Measurements from ENCODE around the gene FAM53A. TPM values are rescaled to one million over a fixed set of nuclear protein-coding genes. Genes with fewer than 3 reads are reported as not detected.

The FAM53A gene
- total RNA-seq, 1 donor: 0.86 TPM

DNA sequence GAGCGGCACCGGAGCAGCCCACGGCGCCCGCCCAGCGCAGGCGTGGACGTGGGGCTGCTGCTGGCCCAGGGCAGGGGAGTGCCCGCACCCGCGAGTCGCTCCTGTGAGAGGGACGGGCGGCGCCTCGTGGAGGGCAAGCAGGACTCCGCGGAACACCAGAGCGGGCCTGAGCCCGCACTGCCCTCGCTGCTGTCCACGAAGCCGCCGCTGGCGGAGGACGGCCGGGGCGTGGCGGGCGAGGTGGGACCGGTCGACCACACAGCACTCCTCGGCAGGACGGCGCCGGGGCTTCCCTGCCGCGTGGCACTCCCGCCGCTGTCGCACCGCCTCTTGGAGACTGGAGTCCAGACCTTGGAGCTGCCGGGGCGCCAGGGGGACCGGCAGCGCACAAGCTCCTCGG, 29.0 kb downstream of the FAM53A start:
- TF ChIP-seq, protein P1, sequence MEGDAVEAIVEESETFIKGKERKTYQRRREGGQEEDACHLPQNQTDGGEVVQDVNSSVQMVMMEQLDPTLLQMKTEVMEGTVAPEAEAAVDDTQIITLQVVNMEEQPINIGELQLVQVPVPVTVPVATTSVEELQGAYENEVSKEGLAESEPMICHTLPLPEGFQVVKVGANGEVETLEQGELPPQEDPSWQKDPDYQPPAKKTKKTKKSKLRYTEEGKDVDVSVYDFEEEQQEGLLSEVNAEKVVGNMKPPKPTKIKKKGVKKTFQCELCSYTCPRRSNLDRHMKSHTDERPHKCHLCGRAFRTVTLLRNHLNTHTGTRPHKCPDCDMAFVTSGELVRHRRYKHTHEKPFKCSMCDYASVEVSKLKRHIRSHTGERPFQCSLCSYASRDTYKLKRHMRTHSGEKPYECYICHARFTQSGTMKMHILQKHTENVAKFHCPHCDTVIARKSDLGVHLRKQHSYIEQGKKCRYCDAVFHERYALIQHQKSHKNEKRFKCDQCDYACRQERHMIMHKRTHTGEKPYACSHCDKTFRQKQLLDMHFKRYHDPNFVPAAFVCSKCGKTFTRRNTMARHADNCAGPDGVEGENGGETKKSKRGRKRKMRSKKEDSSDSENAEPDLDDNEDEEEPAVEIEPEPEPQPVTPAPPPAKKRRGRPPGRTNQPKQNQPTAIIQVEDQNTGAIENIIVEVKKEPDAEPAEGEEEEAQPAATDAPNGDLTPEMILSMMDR (IDR thresholded peaks at IDR 0.05; ENCODE audit: insufficient read depth, low read depth, low read length): no peak
- no peak for DNase-seq (ENCODE audit: low read depth)
- H3K4me3 ChIP-seq (ENCODE audit: low read depth, low read length): no peak overlapping the region

DNA sequence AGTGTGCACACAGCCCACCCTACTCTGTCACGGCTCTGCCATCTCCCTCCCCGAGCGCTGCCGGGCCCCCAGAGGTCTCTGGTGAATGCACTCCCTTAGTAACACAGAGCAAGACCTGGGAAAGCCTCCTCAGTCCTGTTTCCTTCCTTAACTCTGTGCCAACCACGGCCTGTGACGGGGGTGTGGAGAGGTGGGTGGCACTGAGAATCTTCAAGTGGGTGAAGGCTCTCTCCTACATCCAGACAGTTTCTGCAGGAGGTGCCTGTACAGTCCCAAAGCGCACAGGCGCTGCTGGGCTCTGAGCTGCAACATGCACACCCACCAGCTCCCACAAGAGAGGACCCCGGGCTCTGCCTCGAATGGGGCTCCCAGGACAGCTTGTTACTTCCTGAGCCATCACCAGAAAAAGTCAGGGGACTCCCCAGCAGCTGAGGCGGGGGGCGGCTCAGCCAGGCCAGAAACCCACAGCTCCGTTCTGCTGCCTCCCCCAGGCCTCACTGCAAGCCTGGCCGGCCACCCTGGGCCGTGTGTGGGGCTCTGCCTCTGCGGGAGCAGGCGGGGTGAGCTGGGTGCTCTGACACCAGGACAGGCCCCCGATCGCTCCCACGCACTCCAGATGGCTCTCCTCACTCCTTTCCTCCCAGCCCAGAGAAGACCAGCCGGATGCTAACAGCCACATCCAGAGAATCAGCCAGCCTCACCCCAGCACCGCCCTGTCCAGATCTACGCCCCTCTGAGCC, 29.7 kb downstream of the FAM53A start:
- peak; percentile 17 for DNase-seq (ENCODE audit: low read depth)
- TF ChIP-seq, protein P1 (IDR thresholded peaks at IDR 0.05; ENCODE audit: insufficient read depth, low read depth, low read length): no peak
- H3K4me3 ChIP-seq (ENCODE audit: low read depth, low read length): no peak overlapping the region

DNA sequence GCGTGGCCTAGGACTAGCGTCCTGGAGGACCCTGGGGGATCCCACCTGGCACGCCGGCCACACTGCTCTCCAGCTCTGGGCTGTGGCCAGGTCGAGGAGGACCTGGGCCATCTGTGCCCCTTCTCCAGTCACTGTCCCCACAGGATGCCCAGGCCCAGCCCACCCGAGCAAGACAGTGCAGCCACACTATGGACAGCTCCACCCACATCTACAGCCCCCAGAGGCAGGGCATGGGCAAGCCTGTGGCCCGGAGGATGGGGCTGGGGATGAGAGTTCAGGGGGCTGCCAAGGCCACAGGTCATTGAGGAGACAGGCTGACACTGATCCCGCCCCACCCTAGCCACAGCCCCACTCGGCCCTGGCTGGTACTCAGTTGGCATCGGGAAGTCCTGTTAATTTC, 30.3 kb downstream of the FAM53A start:
- no peak overlapping the region for H3K4me3 ChIP-seq (ENCODE audit: low read depth, low read length)
- DNase-seq (ENCODE audit: low read depth): no peak
- TF ChIP-seq, protein P1 (IDR thresholded peaks at IDR 0.05; ENCODE audit: insufficient read depth, low read depth, low read length): no peak

GRCh38 chr4:1652088-1652487, 32.0 kb downstream of the FAM53A start:
- TF ChIP-seq, protein P1 (IDR thresholded peaks at IDR 0.05; ENCODE audit: insufficient read depth, low read depth, low read length): no peak
- H3K4me3 ChIP-seq (ENCODE audit: low read depth, low read length): no peak overlapping the region
- DNase-seq (ENCODE audit: low read depth): no peak

DNA sequence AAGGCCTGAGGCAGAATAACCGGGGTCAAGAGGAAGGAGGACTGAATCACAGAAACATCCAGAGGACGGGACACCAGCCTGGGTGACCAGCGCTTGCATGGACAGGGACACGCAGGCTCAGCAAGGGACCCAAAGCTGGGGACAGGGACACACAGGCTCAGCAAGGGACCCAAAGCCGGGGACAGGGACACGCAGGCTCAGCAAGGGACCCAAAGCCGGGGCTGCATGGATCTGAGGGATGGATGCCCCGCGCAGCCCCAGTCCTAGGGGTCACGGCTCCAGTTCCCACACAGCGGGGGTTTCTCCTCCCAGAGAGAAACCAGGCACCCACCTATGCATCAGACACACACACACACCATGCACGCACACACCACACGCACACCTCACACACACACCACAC, 32.5 kb downstream of the FAM53A start:
- no peak for DNase-seq (ENCODE audit: low read depth)
- TF ChIP-seq, protein P1 (IDR thresholded peaks at IDR 0.05; ENCODE audit: insufficient read depth, low read depth, low read length): no peak
- H3K4me3 ChIP-seq (ENCODE audit: low read depth, low read length): no peak overlapping the region

DNA sequence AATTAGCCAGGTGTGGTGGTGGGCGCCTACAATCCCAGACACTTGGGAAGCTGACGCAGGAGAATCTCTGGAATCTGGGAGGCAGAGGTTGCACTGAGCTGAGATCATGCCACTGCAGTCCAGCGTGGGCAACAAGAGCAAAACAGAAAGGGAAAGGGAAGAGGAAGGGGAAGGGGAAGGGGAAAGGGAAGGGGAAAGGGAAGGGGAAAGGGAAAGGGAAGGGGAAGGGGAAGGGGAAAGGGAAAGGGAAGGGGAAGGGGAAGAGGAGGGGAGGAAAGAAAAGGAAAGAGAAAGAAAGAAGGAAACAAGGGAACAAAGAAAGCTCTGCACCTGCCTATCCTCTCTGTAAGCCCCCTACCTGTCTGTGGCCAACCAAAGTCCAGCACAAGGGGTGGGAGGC, 35.2 kb downstream of the FAM53A start:
- H3K4me3 ChIP-seq (ENCODE audit: low read depth, low read length): no peak overlapping the region
- no peak for DNase-seq (ENCODE audit: low read depth)
- TF ChIP-seq, protein P1 (IDR thresholded peaks at IDR 0.05; ENCODE audit: insufficient read depth, low read depth, low read length): no peak

- TF ChIP-seq, protein P1 (IDR thresholded peaks at IDR 0.05; ENCODE audit: insufficient read depth, low read depth, low read length): no peak
- no peak overlapping the region for H3K4me3 ChIP-seq (ENCODE audit: low read depth, low read length)
- no peak for DNase-seq (ENCODE audit: low read depth)
Measured at GRCh38 chr4:1647432-1647831, 36.7 kb downstream of the FAM53A start.

Data from fibroblast of villous mesenchyme (primary cell).